Measurements from ENCODE around the gene ELN. TPM values are rescaled to one million over a fixed set of nuclear protein-coding genes. Genes with fewer than 3 reads are reported as not detected.

Gene ELN
- total and polyA plus RNA-seq, 9 of the 15 experiments (the other 6 are each of a cell fraction or from before 2014, with no cell fraction given): 0.20 TPM; not detected in 8

GRCh38 chr7:73978661-73979563, 49.1 kb upstream of the ELN start (continued):
- no peak for TF ChIP-seq ZFP91 (CRISPR knock-in tag; IDR thresholded peaks at IDR 0.05)
- TF ChIP-seq ATF4 (CRISPR knock-in tag; IDR thresholded peaks at IDR 0.05): no peak
- no peak for TF ChIP-seq KHSRP (IDR thresholded peaks at IDR 0.05)
- no peak for TF ChIP-seq RNF219 (CRISPR knock-in tag; IDR thresholded peaks at IDR 0.05)
- no peak for TF ChIP-seq ZNF280A (IDR thresholded peaks at IDR 0.05; ENCODE audit: low read depth, partially characterized antibody)
- TF ChIP-seq SRSF1 (IDR thresholded peaks at IDR 0.05; ENCODE audit: low read depth, low read length): no peak
- no peak for TF ChIP-seq ZNF551 (CRISPR knock-in tag; IDR thresholded peaks at IDR 0.05)
- no peak for TF ChIP-seq ZFP30 (CRISPR knock-in tag; IDR thresholded peaks at IDR 0.05; ENCODE audit: borderline replicate concordance)
- TF ChIP-seq BACH1 (tag; IDR thresholded peaks at IDR 0.05): no peak
- TF ChIP-seq CREM (IDR thresholded peaks at IDR 0.05; ENCODE audit: low read depth): peak; percentile 76
- no peak for TF ChIP-seq ZNF124 (CRISPR knock-in tag; IDR thresholded peaks at IDR 0.05)
